BE2C (cell line): ENCODE results near the gene OSBPL6.
"Not testable (repeated sequence)": the region's sequence is repeated elsewhere in the genome, so short reads cannot be mapped to it uniquely, and the experiment has no call there.

ENCODE experiments used
- DNase-seq: peaks from one replicate; pipeline ENCODE4 v3.0.0-alpha.2; 2020
- H3K27me3 ChIP-seq: fragments of 250-450 bp; sonication (Bioruptor Pico); 2 replicates; pipeline ENCODE4 v1.5.1; 2020; ENCODE audit warnings: mild to moderate bottlenecking
- H3K36me3 ChIP-seq: fragments of 250-450 bp; sonication (Bioruptor Pico); 2 replicates; pipeline ENCODE4 v1.5.1; 2020; ENCODE audit warnings: mild to moderate bottlenecking
- H3K4me1 ChIP-seq: fragments of 250-450 bp; sonication (Bioruptor Pico); 2 replicates; pipeline ENCODE4 v1.5.1; 2020
- H3K4me3 ChIP-seq: 2 replicates; pipeline ENCODE4 v1.5.1; 2011; ENCODE audit warnings: low read depth, low read length
- H3K9me3 ChIP-seq: fragments of 250-450 bp; sonication (Bioruptor Pico); 2 replicates; pipeline ENCODE4 v1.5.1; 2020
- CTCF ChIP-seq: IDR thresholded peaks from 2 replicates; pipeline ENCODE4 v1.5.1; 2012; ENCODE audit warnings: mild to moderate bottlenecking, low read depth, low read length

OSBPL6 gene

GRCh38 chr2:178345951-178346350 is 151.6 kb downstream of the OSBPL6 start:
- H3K4me1 ChIP-seq: no peaks in the 10 kb centered on the region
- H3K4me3 ChIP-seq: no peak overlapping the region
- H3K36me3 ChIP-seq: no peaks in the 10 kb centered on the region
- H3K27me3 ChIP-seq: no peaks in the 10 kb centered on the region
- no peak for DNase-seq
- TF ChIP-seq CTCF: no peak
- no peaks in the 10 kb centered on the region for H3K9me3 ChIP-seq

- Histone ChIP-seq H3K4me3 (no peak overlapping the region), H3K36me3 (no peaks in the 10 kb centered on the region), H3K4me1 (no peaks in the 10 kb centered on the region), H3K27me3 (no peaks in the 10 kb centered on the region), H3K9me3 (no peaks in the 10 kb centered on the region)
- no peak for DNase-seq
- TF ChIP-seq CTCF: no peak
Measured at GRCh38 chr2:178350051-178350450, 155.7 kb downstream of the OSBPL6 start.

- not testable (repeated sequence) for DNase-seq, H3K36me3 ChIP-seq, H3K4me3 ChIP-seq, H3K27me3 ChIP-seq, H3K4me1 ChIP-seq, H3K9me3 ChIP-seq
Measured at GRCh38 chr2:178357704-178358103, 163.4 kb downstream of the OSBPL6 start.

- H3K36me3 ChIP-seq: no peaks in the 10 kb centered on the region
- H3K4me1 ChIP-seq: no peaks in the 10 kb centered on the region
- no peaks in the 10 kb centered on the region for H3K9me3 ChIP-seq
- H3K4me3 ChIP-seq: no peak overlapping the region
- no peak for TF ChIP-seq CTCF
- no peaks in the 10 kb centered on the region for H3K27me3 ChIP-seq
- no peak for DNase-seq
Measured at GRCh38 chr2:178359192-178359912, 165.0 kb downstream of the OSBPL6 start.

- Histone ChIP-seq H3K27me3 (no peaks in the 10 kb centered on the region), H3K4me3 (no peak overlapping the region), H3K36me3 (no peaks in the 10 kb centered on the region), H3K4me1 (no peaks in the 10 kb centered on the region), H3K9me3 (no peaks in the 10 kb centered on the region)
- no peak for DNase-seq
- no peak for TF ChIP-seq CTCF
Measured at GRCh38 chr2:178361588-178361987, 167.3 kb downstream of the OSBPL6 start.

GRCh38 chr2:178363252-178363651 is 168.9 kb downstream of the OSBPL6 start:
- DNase-seq: no peak
- no peaks in the 10 kb centered on the region for H3K9me3 ChIP-seq
- no peak overlapping the region for H3K4me3 ChIP-seq
- TF ChIP-seq CTCF: no peak
- H3K27me3 ChIP-seq: no peaks in the 10 kb centered on the region
- H3K4me1 ChIP-seq: no peaks in the 10 kb centered on the region
- no peaks in the 10 kb centered on the region for H3K36me3 ChIP-seq
